AG04449 (cell line): Measurements from ENCODE around the gene DLK1.

Experiments
- CTCF ChIA-PET: fragments of 350-600 bp; formaldehyde crosslinking; extraction: SDS; loops from one replicate; lab custom pipeline; 2021; ENCODE audit warnings: antibody characterized with exemption; lab: Yijun Ruan, JAX
- POLR2A ChIA-PET: fragments of 400-600, 350-600 bp; formaldehyde crosslinking; extraction: SDS; loops from one replicate; lab custom pipeline; 2020; ENCODE audit warnings: antibody characterized with exemption, inconsistent platforms; lab: Yijun Ruan, JAX
- DNase-seq: peaks from one replicate; pipeline ENCODE4 v3.0.0-alpha.2; 2010; ENCODE audit warnings: low read depth, low spot score
- H3K4me3 ChIP-seq: 2 replicates; pipeline ENCODE4 v1.5.1; 2011; ENCODE audit warnings: low read depth, mild to moderate bottlenecking, control low read depth, low read length
- CTCF ChIP-seq: IDR thresholded peaks from one replicate; pipeline ENCODE4 v1.5.1; 2011; ENCODE audit warnings: mild to moderate bottlenecking, moderate library complexity, low read length, control low read depth, inconsistent platforms; ENCODE audit not compliant: insufficient read depth; ENCODE audit errors: missing control alignments

The DLK1 gene

GRCh38 chr14:100719976-100720520, 6.6 kb upstream of the DLK1 start:
- TF ChIP-seq CTCF, result no peak
- ChIA-PET POLR2A (no interaction called here), CTCF (interaction anchor here (2.8 kb wide), 1 partner anchor 10 kb away, joined by 16 read pairs; no protein-coding TSS in a partner anchor)
- H3K4me3 ChIP-seq, result no peak overlapping the region
- no peak for DNase-seq

- no peak overlapping the region for H3K4me3 ChIP-seq
- TF ChIP-seq CTCF, result no peak
- no peak for DNase-seq
- ChIA-PET CTCF (interaction anchor here (1.0 to 2.8 kb wide), 3 partner anchors 9 to 13 kb away, joined by 4 to 16 read pairs (median 8); no protein-coding TSS in a partner anchor), POLR2A (no interaction called here)
Observed at GRCh38 chr14:100721568-100721967, 5.1 kb upstream of the DLK1 start.

DNA sequence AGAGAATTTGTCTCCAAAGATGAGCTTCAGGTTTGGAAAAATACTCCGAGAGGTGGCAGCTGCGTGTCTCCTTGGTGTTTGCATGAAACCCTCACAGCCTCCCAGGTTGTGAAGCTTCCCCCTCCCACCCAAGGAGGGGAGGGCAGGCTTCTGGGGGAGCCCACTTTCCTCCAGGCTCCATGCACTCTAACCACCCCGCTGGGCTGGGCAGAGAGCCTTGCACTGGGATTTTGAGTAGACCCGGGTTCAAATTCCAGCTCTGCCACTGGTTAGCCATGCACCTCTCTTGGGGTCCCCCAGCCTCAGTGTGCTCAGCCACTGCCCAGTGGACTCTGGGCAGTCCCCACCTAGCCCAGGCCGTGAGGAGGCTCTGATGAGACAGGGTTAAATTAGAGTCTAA, 4.3 kb upstream of the DLK1 start:
- ChIA-PET CTCF (interaction anchor here (0.9 to 2.8 kb wide), 3 partner anchors 8 to 12 kb away, joined by 3 to 16 read pairs (median 8); no protein-coding TSS in a partner anchor), POLR2A (no interaction called here)
- TF ChIP-seq CTCF, result no peak
- H3K4me3 ChIP-seq, result no peak overlapping the region
- DNase-seq, result no peak

GRCh38 chr14:100723135-100723829, 3.4 kb upstream of the DLK1 start:
- DNase-seq, result no peak
- ChIA-PET CTCF (interaction anchor here (1.2 kb wide), 1 partner anchor 13 kb away, joined by 10 read pairs; no protein-coding TSS in a partner anchor), POLR2A (no interaction called here)
- no peak for TF ChIP-seq CTCF
- no peak overlapping the region for H3K4me3 ChIP-seq

DNA sequence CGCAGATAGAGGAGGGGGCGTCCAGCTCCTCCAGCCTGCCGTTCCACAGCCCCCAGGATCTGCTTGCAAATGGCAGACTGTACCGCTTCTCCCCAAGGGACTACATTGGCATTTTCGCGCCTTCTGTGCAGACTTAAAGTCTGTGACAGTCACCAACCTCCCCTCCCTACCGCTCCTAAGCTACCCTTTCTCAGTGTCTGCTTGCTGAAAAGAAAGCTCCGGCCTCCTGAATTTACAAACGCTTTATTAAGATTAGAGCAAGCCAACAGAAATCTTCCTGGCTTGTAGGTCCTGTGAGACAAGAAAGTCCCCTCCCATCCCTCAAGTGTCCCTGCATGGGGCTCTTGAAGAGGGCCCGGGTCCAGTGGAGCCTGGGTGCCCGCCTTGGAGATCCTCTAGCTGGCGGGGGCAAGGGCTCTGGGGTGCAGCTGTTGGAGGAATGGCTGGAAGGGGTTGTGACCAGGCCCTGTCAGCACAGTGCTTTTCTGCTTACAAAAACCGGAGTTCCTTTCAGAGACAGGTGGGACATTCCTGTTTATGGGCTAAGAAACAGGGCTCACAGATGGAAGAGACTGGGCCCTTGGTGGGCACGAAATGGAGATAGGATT, 2.8 kb upstream of the DLK1 start:
- CTCF ChIA-PET, result interaction anchor here (1.2 kb wide), 1 partner anchor 14 kb away, joined by 10 read pairs; no protein-coding TSS in a partner anchor
- POLR2A ChIA-PET, result no interaction called here

More for the DNA sequence above, 2.8 kb upstream of the DLK1 start:
- no peak overlapping the region for H3K4me3 ChIP-seq
- DNase-seq, result no peak
- TF ChIP-seq CTCF, result no peak
